ENCODE results near the gene PLAC1. TPM values are rescaled to one million over a fixed set of nuclear protein-coding genes. Genes with fewer than 3 reads are reported as not detected.

PLAC1 gene
- total and polyA plus RNA-seq, 2 of the 4 experiments (the other 2 are of a cell fraction): 0.36 to 0.74 TPM

DNA sequence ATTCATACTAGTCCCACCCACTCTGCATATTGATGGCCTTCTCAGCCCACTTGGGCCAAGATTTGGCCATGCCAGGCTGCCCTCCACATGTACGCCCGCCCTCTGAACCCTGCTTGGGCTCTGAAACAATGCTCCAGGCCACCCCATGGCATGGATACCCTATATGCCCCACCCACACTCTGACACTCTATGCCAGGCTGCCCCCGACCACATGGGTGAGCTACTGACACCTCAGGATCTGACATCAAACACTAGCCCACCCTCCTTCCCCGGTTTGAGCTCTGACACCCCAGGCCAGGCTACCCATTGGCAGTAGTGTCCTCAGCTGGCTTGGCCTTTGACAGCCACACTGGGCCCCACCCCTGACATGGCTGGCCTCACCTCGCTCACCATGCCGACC lies 128.8 kb downstream of the PLAC1 start:
- no peak overlapping the region for H2AK5ac ChIP-seq (ENCODE audit: low read depth, low read length)
- in situ Hi-C loops (cut with MboI; ENCODE audit: low sequenced_read_pairs) (loop anchor here (10.0 kb wide), 1 partner anchor 225 kb away; no protein-coding TSS in a partner anchor), dilution Hi-C loops (cut with HindIII; ENCODE audit: low sequenced_read_pairs, unreplicated experiment) (no loop called here)

More for the DNA sequence above, 128.8 kb downstream of the PLAC1 start:
- Histone ChIP-seq H3K79me1 (ENCODE audit: low read depth in 1 of 2, low read length in 2 of 2) (no peaks in the 10 kb centered on the region), H3K4me3 (ENCODE audit: insufficient read depth, low read depth, low read length) (no peak overlapping the region), H3K9me1 (ENCODE audit: insufficient read depth, low read length) (no peaks in the 10 kb centered on the region; the same call in 1 of the 2 replicates), H2AK9ac (replicated peaks; ENCODE audit: low read depth, low read length, poor library complexity) (no peak overlapping the region), H4K5ac (ENCODE audit: low read depth, low read length) (no peak overlapping the region), H3K9ac (ENCODE audit: low read depth, low read length) (no peak overlapping the region), H2BK5ac (ENCODE audit: low read depth, low read length, poor library complexity, severe bottlenecking) (no peak overlapping the region), H3K4me2 (ENCODE audit: low read depth, low read length) (no peak overlapping the region), H3K4ac (ENCODE audit: low read depth, low read length) (no peak overlapping the region), H3K23ac (ENCODE audit: low read depth, low read length) (no peak overlapping the region), H3K14ac (replicated peaks; ENCODE audit: low read depth, low read length) (no peak overlapping the region), H3K27ac (ENCODE audit: insufficient read depth, low read length) (no peak overlapping the region), H2BK120ac (ENCODE audit: low read depth, low read length) (no peak overlapping the region), H3K27me3 (ENCODE audit: control insufficient read depth, insufficient read depth, low read length) (no peaks in the 10 kb centered on the region), H2BK20ac (ENCODE audit: low read depth, low read length) (no peak overlapping the region), H3K9me3 (ENCODE audit: control insufficient read depth, insufficient read depth, low read length) (no peaks in the 10 kb centered on the region), H3K36me3 (ENCODE audit: control insufficient read depth, insufficient read depth, low read length) (no peaks in the 10 kb centered on the region), H2AFZ (replicated peaks; ENCODE audit: low read length, poor library complexity) (no peak overlapping the region), H4K91ac (ENCODE audit: insufficient read depth, low read depth, low read length) (no peak overlapping the region), H4K20me1 (ENCODE audit: insufficient read depth, low read length) (no peaks in the 10 kb centered on the region), H3K4me1 (ENCODE audit: control insufficient read depth, insufficient read depth, low read length) (peaks cover 4% of the 10 kb centered on the region; the same call in 1 of the 2 replicates), H4K8ac (ENCODE audit: low read depth in 2 of 2, low read length in 2 of 2) (no peak overlapping the region), H3K56ac (ENCODE audit: extremely low read depth, insufficient read depth, low read length) (no peak overlapping the region), H2BK15ac (ENCODE audit: low read depth, low read length) (no peak overlapping the region), H3K18ac (ENCODE audit: low read depth, low read length) (no peak overlapping the region)
- CTCF ChIA-PET: no interaction called here
- intact Hi-C loops (cut with micrococcal nuclease): no loop called here
- no TSS peak for BruUV-seq (replicated peaks)
- 59% methylated on average over 3 of the region's 6 CpGs; no CpG with 5 or more reads in 1 of the 2 experiments for WGBS, 2 experiments (ENCODE audit: extremely low coverage in 2 of 2, insufficient read length in 1 of 2)
- no peak for TF ChIP-seq BHLHE40 (IDR thresholded peaks at IDR 0.05; ENCODE audit: low read depth, low read length)
- TF ChIP-seq, protein P1, sequence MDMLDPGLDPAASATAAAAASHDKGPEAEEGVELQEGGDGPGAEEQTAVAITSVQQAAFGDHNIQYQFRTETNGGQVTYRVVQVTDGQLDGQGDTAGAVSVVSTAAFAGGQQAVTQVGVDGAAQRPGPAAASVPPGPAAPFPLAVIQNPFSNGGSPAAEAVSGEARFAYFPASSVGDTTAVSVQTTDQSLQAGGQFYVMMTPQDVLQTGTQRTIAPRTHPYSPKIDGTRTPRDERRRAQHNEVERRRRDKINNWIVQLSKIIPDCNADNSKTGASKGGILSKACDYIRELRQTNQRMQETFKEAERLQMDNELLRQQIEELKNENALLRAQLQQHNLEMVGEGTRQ (IDR thresholded peaks at IDR 0.05; ENCODE audit: low read depth, low read length): no peak
- TF ChIP-seq CHD1 (IDR thresholded peaks at IDR 0.05; ENCODE audit: low read depth, low read length): no peak
- no peak for TF ChIP-seq MAZ (IDR thresholded peaks at IDR 0.05; ENCODE audit: borderline replicate concordance, low read depth, low read length)
- no peak for TF ChIP-seq POLR2A (IDR thresholded peaks at IDR 0.05; ENCODE audit: low read depth, low read length)
- no peak for TF ChIP-seq FOS (IDR thresholded peaks at IDR 0.05; ENCODE audit: low read depth, low read length)
- TF ChIP-seq, protein P2, sequence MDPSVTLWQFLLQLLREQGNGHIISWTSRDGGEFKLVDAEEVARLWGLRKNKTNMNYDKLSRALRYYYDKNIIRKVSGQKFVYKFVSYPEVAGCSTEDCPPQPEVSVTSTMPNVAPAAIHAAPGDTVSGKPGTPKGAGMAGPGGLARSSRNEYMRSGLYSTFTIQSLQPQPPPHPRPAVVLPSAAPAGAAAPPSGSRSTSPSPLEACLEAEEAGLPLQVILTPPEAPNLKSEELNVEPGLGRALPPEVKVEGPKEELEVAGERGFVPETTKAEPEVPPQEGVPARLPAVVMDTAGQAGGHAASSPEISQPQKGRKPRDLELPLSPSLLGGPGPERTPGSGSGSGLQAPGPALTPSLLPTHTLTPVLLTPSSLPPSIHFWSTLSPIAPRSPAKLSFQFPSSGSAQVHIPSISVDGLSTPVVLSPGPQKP (IDR thresholded peaks at IDR 0.05; ENCODE audit: borderline replicate concordance, low read depth, low read length): no peak
- no peak for TF ChIP-seq NFE2L2 (IDR thresholded peaks at IDR 0.05; ENCODE audit: low read depth, low read length)
- TF ChIP-seq MXI1 (IDR thresholded peaks at IDR 0.05; ENCODE audit: borderline replicate concordance, low read depth, low read length): no peak
- TF ChIP-seq, protein P3, sequence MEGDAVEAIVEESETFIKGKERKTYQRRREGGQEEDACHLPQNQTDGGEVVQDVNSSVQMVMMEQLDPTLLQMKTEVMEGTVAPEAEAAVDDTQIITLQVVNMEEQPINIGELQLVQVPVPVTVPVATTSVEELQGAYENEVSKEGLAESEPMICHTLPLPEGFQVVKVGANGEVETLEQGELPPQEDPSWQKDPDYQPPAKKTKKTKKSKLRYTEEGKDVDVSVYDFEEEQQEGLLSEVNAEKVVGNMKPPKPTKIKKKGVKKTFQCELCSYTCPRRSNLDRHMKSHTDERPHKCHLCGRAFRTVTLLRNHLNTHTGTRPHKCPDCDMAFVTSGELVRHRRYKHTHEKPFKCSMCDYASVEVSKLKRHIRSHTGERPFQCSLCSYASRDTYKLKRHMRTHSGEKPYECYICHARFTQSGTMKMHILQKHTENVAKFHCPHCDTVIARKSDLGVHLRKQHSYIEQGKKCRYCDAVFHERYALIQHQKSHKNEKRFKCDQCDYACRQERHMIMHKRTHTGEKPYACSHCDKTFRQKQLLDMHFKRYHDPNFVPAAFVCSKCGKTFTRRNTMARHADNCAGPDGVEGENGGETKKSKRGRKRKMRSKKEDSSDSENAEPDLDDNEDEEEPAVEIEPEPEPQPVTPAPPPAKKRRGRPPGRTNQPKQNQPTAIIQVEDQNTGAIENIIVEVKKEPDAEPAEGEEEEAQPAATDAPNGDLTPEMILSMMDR (conservative IDR thresholded peaks at IDR 0.05; ENCODE audit: low read depth, low read length): no peak
- no peak for TF ChIP-seq MAFK (IDR thresholded peaks at IDR 0.05; ENCODE audit: low read depth, low read length)
- TF ChIP-seq CEBPB (IDR thresholded peaks at IDR 0.05; ENCODE audit: low read depth, low read length): no peak
- TF ChIP-seq RFX5 (IDR thresholded peaks at IDR 0.05; ENCODE audit: low read depth, low read length): no peak
- no peak for TF ChIP-seq SMC3 (IDR thresholded peaks at IDR 0.05; ENCODE audit: low read depth, low read length)
- no peak for TF ChIP-seq RAD21 (IDR thresholded peaks at IDR 0.05; ENCODE audit: low read length)
- TF ChIP-seq RCOR1 (IDR thresholded peaks at IDR 0.05; ENCODE audit: insufficient replicate concordance, low read length): no peak
- POLR2A ChIA-PET (ENCODE audit: unreplicated experiment): no interaction called here
- DNase-seq: no peak
- no peak for ATAC-seq (ENCODE audit: low read depth)

All from IMR-90 (cell line).